Stimulated activated CD8-positive, alpha-beta memory T cell treated with anti-CD3 and anti-CD28 coated beads, Interleukin-4, amount 100 ng/mL, for 24 hours (primary cell): Measurements from ENCODE around the gene METTL25B.

Experiments
- DNase-seq: peaks from one replicate; pipeline ENCODE4 v3.0.0-alpha.2; 2020; ENCODE audit warnings: low read depth

The METTL25B gene

GRCh38 chr1:156727926-156728598 is at the start of gene METTL25B:
Gene METTL25B (plus strand): TSS chr1:156728469. CDS start chr1:156729105, 636 bp downstream.
- DNase-seq, result peak; percentile 70

- DNase-seq, result no peak
These were observed 48.2 kb upstream of the METTL25B start for GRCh38 chr1:156680056-156680455.

- no peak for DNase-seq
These were observed 46.9 kb upstream of the METTL25B start for GRCh38 chr1:156681196-156681960.

- DNase-seq, result no peak
These were observed 45.9 kb upstream of the METTL25B start for GRCh38 chr1:156682166-156682890.

- no peak for DNase-seq
These were observed 44.0 kb upstream of the METTL25B start for GRCh38 chr1:156684227-156684782.

GRCh38 chr1:156689035-156689952 is 39.0 kb upstream of the METTL25B start:
- peak; percentile 61 for DNase-seq

- DNase-seq, result no peak
These were observed 38.2 kb upstream of the METTL25B start for GRCh38 chr1:156689953-156690674.

- DNase-seq, result no peak
These were observed 37.6 kb upstream of the METTL25B start for GRCh38 chr1:156690675-156691036.

- no peak for DNase-seq
These were observed 37.1 kb upstream of the METTL25B start for GRCh38 chr1:156691191-156691590.

- no peak for DNase-seq
These were observed 36.4 kb upstream of the METTL25B start for GRCh38 chr1:156691665-156692440.

GRCh38 chr1:156692441-156692924 is 35.8 kb upstream of the METTL25B start:
- no peak for DNase-seq

- DNase-seq, result no peak
These were observed 35.1 kb upstream of the METTL25B start for GRCh38 chr1:156692925-156693847.

- no peak for DNase-seq
These were observed 34.2 kb upstream of the METTL25B start for GRCh38 chr1:156693848-156694689.

- no peak for DNase-seq
These were observed 33.6 kb upstream of the METTL25B start for GRCh38 chr1:156694690-156694962.

- DNase-seq, result no peak
These were observed 31.5 kb upstream of the METTL25B start for GRCh38 chr1:156696755-156697154.

GRCh38 chr1:156697481-156697880 is 30.8 kb upstream of the METTL25B start:
- DNase-seq, result no peak

GRCh38 chr1:156698995-156699394 is 29.3 kb upstream of the METTL25B start:
- DNase-seq, result no peak
